ENCODE data around the gene UVRAG. TPM values are rescaled to one million over a fixed set of nuclear protein-coding genes. Genes with fewer than 3 reads are reported as not detected.

The UVRAG gene
- total and polyA plus RNA-seq, 2 of the 13 experiments (the other 11 are each of a cell fraction or from before 2014, with no cell fraction given), result 9.7 to 17.3 TPM

DNA sequence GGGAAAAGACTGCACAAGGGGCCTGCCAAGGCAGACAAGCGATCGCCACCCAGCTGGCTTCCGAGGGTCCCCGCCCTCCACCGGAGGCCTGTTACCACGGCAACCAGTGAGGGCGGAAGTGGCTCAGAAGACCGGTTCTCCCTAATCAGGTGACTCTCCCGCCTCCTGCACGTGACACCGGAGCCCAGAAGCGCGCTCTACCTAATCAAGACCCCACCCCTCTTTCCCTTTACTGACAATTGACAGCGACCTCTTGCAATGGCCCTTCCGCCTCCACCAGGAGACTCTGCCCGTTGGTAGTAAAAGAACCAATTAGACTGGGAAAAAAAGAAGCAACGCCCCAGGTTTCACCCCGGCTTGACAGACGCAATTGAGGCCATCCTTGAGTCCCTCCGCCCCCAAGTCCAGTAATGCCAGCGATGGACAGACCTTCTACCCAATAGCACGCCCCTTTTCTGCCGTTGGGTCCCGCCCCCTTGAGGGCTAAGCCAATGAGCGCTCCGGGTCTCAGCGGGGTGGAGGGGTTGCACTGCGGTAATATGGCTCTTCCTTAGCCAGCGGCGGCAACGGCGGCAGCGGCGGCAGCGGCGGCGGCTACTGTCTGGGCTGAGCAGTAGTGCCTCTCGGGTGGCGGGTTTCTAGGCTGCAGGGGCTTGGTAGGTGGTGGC lies at the start of gene UVRAG (continued):
- no peak for TF ChIP-seq ZNF20 (CRISPR knock-in tag; IDR thresholded peaks at IDR 0.05)
- no peak for TF ChIP-seq PRMT3 (CRISPR knock-in tag; IDR thresholded peaks at IDR 0.05; ENCODE audit: borderline replicate concordance, low read depth)
- TF ChIP-seq RFX1 (IDR thresholded peaks at IDR 0.05), result peak; percentile 94
- no peak for TF ChIP-seq ZNF878 (CRISPR knock-in tag; IDR thresholded peaks at IDR 0.05)
- no peak for TF ChIP-seq CBX1 (IDR thresholded peaks at IDR 0.05; ENCODE audit: low read depth)
- no peak for TF ChIP-seq NR2F6 (IDR thresholded peaks at IDR 0.05)
- no peak for TF ChIP-seq NR2F6 (CRISPR knock-in tag; IDR thresholded peaks at IDR 0.05)
- peak; percentile 85 for TF ChIP-seq GABPB1 (CRISPR knock-in tag; IDR thresholded peaks at IDR 0.05)
- no peak; the same call in 1 of the 2 replicates for TF ChIP-seq EHMT2 (IDR thresholded peaks at IDR 0.05; ENCODE audit: borderline replicate concordance, low read depth, low read length)
- TF ChIP-seq ZNF670 (CRISPR knock-in tag; IDR thresholded peaks at IDR 0.05; ENCODE audit: borderline replicate concordance), result no peak
- no peak for TF ChIP-seq ATAD3A (CRISPR knock-in tag; IDR thresholded peaks at IDR 0.05)
- no peak for TF ChIP-seq ZBTB1 (CRISPR knock-in tag; IDR thresholded peaks at IDR 0.05; ENCODE audit: borderline replicate concordance)
- TF ChIP-seq, protein P1, sequence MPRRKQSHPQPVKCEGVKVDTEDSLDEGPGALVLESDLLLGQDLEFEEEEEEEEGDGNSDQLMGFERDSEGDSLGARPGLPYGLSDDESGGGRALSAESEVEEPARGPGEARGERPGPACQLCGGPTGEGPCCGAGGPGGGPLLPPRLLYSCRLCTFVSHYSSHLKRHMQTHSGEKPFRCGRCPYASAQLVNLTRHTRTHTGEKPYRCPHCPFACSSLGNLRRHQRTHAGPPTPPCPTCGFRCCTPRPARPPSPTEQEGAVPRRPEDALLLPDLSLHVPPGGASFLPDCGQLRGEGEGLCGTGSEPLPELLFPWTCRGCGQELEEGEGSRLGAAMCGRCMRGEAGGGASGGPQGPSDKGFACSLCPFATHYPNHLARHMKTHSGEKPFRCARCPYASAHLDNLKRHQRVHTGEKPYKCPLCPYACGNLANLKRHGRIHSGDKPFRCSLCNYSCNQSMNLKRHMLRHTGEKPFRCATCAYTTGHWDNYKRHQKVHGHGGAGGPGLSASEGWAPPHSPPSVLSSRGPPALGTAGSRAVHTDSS (CRISPR knock-in tag; conservative IDR thresholded peaks at IDR 0.05), result no peak
- TF ChIP-seq ZNF558 (CRISPR knock-in tag; IDR thresholded peaks at IDR 0.05; ENCODE audit: borderline replicate concordance), result no peak
- TF ChIP-seq, protein P2, sequence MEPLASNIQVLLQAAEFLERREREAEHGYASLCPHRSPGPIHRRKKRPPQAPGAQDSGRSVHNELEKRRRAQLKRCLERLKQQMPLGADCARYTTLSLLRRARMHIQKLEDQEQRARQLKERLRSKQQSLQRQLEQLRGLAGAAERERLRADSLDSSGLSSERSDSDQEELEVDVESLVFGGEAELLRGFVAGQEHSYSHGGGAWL (CRISPR knock-in tag; IDR thresholded peaks at IDR 0.05), result peak; percentile 56; the same call in 1 of the 2 replicates
- peak; percentile 85 for TF ChIP-seq RBFOX2 (IDR thresholded peaks at IDR 0.05; ENCODE audit: low read depth, low read length)
- TF ChIP-seq, protein P3, sequence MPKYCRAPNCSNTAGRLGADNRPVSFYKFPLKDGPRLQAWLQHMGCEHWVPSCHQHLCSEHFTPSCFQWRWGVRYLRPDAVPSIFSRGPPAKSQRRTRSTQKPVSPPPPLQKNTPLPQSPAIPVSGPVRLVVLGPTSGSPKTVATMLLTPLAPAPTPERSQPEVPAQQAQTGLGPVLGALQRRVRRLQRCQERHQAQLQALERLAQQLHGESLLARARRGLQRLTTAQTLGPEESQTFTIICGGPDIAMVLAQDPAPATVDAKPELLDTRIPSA (CRISPR knock-in tag; IDR thresholded peaks at IDR 0.05; ENCODE audit: borderline replicate concordance), result peak; percentile 100
- TF ChIP-seq MIXL1 (CRISPR knock-in tag; IDR thresholded peaks at IDR 0.05), result peak; percentile 37
- TF ChIP-seq ZNF780A (CRISPR knock-in tag; IDR thresholded peaks at IDR 0.05), result no peak
- TF ChIP-seq, protein P4, sequence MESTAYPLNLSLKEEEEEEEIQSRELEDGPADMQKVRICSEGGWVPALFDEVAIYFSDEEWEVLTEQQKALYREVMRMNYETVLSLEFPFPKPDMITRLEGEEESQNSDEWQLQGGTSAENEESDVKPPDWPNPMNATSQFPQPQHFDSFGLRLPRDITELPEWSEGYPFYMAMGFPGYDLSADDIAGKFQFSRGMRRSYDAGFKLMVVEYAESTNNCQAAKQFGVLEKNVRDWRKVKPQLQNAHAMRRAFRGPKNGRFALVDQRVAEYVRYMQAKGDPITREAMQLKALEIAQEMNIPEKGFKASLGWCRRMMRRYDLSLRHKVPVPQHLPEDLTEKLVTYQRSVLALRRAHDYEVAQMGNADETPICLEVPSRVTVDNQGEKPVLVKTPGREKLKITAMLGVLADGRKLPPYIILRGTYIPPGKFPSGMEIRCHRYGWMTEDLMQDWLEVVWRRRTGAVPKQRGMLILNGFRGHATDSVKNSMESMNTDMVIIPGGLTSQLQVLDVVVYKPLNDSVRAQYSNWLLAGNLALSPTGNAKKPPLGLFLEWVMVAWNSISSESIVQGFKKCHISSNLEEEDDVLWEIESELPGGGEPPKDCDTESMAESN (CRISPR knock-in tag; conservative IDR thresholded peaks at IDR 0.05), result no peak
- TF ChIP-seq, protein P5, sequence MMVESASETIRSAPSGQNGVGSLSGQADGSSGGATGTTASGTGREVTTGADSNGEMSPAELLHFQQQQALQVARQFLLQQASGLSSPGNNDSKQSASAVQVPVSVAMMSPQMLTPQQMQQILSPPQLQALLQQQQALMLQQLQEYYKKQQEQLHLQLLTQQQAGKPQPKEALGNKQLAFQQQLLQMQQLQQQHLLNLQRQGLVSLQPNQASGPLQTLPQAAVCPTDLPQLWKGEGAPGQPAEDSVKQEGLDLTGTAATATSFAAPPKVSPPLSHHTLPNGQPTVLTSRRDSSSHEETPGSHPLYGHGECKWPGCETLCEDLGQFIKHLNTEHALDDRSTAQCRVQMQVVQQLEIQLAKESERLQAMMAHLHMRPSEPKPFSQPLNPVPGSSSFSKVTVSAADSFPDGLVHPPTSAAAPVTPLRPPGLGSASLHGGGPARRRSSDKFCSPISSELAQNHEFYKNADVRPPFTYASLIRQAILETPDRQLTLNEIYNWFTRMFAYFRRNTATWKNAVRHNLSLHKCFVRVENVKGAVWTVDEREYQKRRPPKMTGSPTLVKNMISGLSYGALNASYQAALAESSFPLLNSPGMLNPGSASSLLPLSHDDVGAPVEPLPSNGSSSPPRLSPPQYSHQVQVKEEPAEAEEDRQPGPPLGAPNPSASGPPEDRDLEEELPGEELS (CRISPR knock-in tag; IDR thresholded peaks at IDR 0.05), result peak; percentile 39; the same call in 1 of the 2 replicates
- no peak for TF ChIP-seq KLF15 (CRISPR knock-in tag; IDR thresholded peaks at IDR 0.05; ENCODE audit: borderline replicate concordance)
- TF ChIP-seq, protein P6, sequence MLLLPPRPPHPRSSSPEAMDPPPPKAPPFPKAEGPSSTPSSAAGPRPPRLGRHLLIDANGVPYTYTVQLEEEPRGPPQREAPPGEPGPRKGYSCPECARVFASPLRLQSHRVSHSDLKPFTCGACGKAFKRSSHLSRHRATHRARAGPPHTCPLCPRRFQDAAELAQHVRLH (CRISPR knock-in tag; IDR thresholded peaks at IDR 0.05; ENCODE audit: borderline replicate concordance, low read depth), result peak; percentile 9; the same call in 1 of the 2 replicates

Data from HepG2 (cell line).